Stimulated activated naive CD8-positive, alpha-beta T cell treated with anti-CD3 and anti-CD28 coated beads, Interleukin-15, Interleukin-2, amounts not matched to agents 100 ng/mL and 50 ng/mL, for 24 hours (primary cell): ENCODE data around the gene ITGA5.

Experiments
- H3K27ac Mint-ChIP-seq: one replicate; pipeline ENCODE4 v1.8.0; 2021; ENCODE audit warnings: mild to moderate bottlenecking, mixed read lengths
- H3K27me3 Mint-ChIP-seq: one replicate; pipeline ENCODE4 v1.8.0; 2021; ENCODE audit warnings: mixed read lengths
- H3K36me3 Mint-ChIP-seq: one replicate; pipeline ENCODE4 v1.8.0; 2021; ENCODE audit warnings: low read depth, mixed read lengths
- H3K4me1 Mint-ChIP-seq: one replicate; pipeline ENCODE4 v1.8.0; 2021; ENCODE audit warnings: low read depth, mixed read lengths
- H3K4me3 Mint-ChIP-seq: one replicate; pipeline ENCODE4 v1.8.0; 2021; ENCODE audit warnings: mild to moderate bottlenecking, mixed read lengths
- H3K9me3 Mint-ChIP-seq: one replicate; pipeline ENCODE4 v1.8.0; 2021; ENCODE audit warnings: mixed read lengths

Gene ITGA5

GRCh38 chr12:54407183-54407905, 11.7 kb downstream of the ITGA5 start:
- Mint-ChIP-seq H3K36me3 (peaks cover 48% of the 10 kb centered on the region), H3K9me3 (no peaks in the 10 kb centered on the region), H3K4me3 (no peak overlapping the region)

GRCh38 chr12:54405573-54405972, 13.5 kb downstream of the ITGA5 start:
- H3K27me3 Mint-ChIP-seq = no peaks in the 10 kb centered on the region
- H3K4me3 Mint-ChIP-seq = no peak overlapping the region
- no peaks in the 10 kb centered on the region for H3K9me3 Mint-ChIP-seq
- H3K36me3 Mint-ChIP-seq = peaks cover 52% of the 10 kb centered on the region
- H3K27ac Mint-ChIP-seq = no peak overlapping the region
- peaks cover 10% of the 10 kb centered on the region for H3K4me1 Mint-ChIP-seq

More at GRCh38 chr12:54407183-54407905, 11.7 kb downstream of the ITGA5 start:
- H3K4me1 Mint-ChIP-seq = peaks cover 25% of the 10 kb centered on the region
- no peaks in the 10 kb centered on the region for H3K27me3 Mint-ChIP-seq
- peak overlapping the region; percentile 51 for H3K27ac Mint-ChIP-seq

GRCh38 chr12:54405106-54405505, 14.0 kb downstream of the ITGA5 start:
- H3K36me3 Mint-ChIP-seq = peaks cover 56% of the 10 kb centered on the region
- H3K9me3 Mint-ChIP-seq = no peaks in the 10 kb centered on the region
- no peak overlapping the region for H3K27ac Mint-ChIP-seq
- no peak overlapping the region for H3K4me3 Mint-ChIP-seq
- no peaks in the 10 kb centered on the region for H3K27me3 Mint-ChIP-seq
- H3K4me1 Mint-ChIP-seq = peaks cover 10% of the 10 kb centered on the region

GRCh38 chr12:54404061-54405004, 14.7 kb downstream of the ITGA5 start:
- no peaks in the 10 kb centered on the region for H3K27me3 Mint-ChIP-seq
- H3K9me3 Mint-ChIP-seq = no peaks in the 10 kb centered on the region
- H3K36me3 Mint-ChIP-seq = peaks cover 61% of the 10 kb centered on the region
- peak overlapping the region; percentile 50 for H3K27ac Mint-ChIP-seq
- no peak overlapping the region for H3K4me3 Mint-ChIP-seq
- peaks cover 10% of the 10 kb centered on the region for H3K4me1 Mint-ChIP-seq

- Mint-ChIP-seq H3K27me3 (no peaks in the 10 kb centered on the region), H3K9me3 (no peaks in the 10 kb centered on the region), H3K36me3 (peaks cover 63% of the 10 kb centered on the region), H3K27ac (no peak overlapping the region), H3K4me3 (no peak overlapping the region), H3K4me1 (peaks cover 7% of the 10 kb centered on the region)
Measured at GRCh38 chr12:54401119-54401518, 17.9 kb downstream of the ITGA5 start.

- Mint-ChIP-seq H3K27me3 (no peaks in the 10 kb centered on the region), H3K4me1 (peaks cover 6% of the 10 kb centered on the region), H3K9me3 (no peaks in the 10 kb centered on the region), H3K4me3 (no peak overlapping the region), H3K27ac (no peak overlapping the region), H3K36me3 (peaks cover 59% of the 10 kb centered on the region)
Measured at GRCh38 chr12:54398995-54399793, 19.9 kb downstream of the ITGA5 start.

- H3K4me3 Mint-ChIP-seq = no peak overlapping the region
- H3K36me3 Mint-ChIP-seq = peaks cover 51% of the 10 kb centered on the region
- H3K4me1 Mint-ChIP-seq = peaks cover 12% of the 10 kb centered on the region
- H3K27ac Mint-ChIP-seq = no peak overlapping the region
- H3K27me3 Mint-ChIP-seq = no peaks in the 10 kb centered on the region
- no peaks in the 10 kb centered on the region for H3K9me3 Mint-ChIP-seq
Measured at GRCh38 chr12:54398218-54398617, 20.8 kb downstream of the ITGA5 start.

- H3K36me3 Mint-ChIP-seq = peaks cover 47% of the 10 kb centered on the region
- H3K27ac Mint-ChIP-seq = no peak overlapping the region
- H3K4me1 Mint-ChIP-seq = peaks cover 12% of the 10 kb centered on the region
- H3K4me3 Mint-ChIP-seq = no peak overlapping the region
- no peaks in the 10 kb centered on the region for H3K27me3 Mint-ChIP-seq
- H3K9me3 Mint-ChIP-seq = no peaks in the 10 kb centered on the region
Measured at GRCh38 chr12:54397157-54397556, 21.9 kb downstream of the ITGA5 start.

GRCh38 chr12:54395545-54395944, 23.5 kb downstream of the ITGA5 start:
- Mint-ChIP-seq H3K4me1 (peaks cover 16% of the 10 kb centered on the region), H3K4me3 (no peak overlapping the region), H3K27ac (no peak overlapping the region), H3K27me3 (no peaks in the 10 kb centered on the region), H3K36me3 (peaks cover 37% of the 10 kb centered on the region), H3K9me3 (no peaks in the 10 kb centered on the region)

GRCh38 chr12:54394986-54395385, 24.1 kb downstream of the ITGA5 start:
- H3K27me3 Mint-ChIP-seq = no peaks in the 10 kb centered on the region
- H3K36me3 Mint-ChIP-seq = peaks cover 32% of the 10 kb centered on the region
- H3K9me3 Mint-ChIP-seq = no peaks in the 10 kb centered on the region
- H3K27ac Mint-ChIP-seq = no peak overlapping the region
- H3K4me3 Mint-ChIP-seq = no peak overlapping the region
- H3K4me1 Mint-ChIP-seq = peaks cover 16% of the 10 kb centered on the region

- Mint-ChIP-seq H3K4me3 (no peak overlapping the region), H3K36me3 (peaks cover 28% of the 10 kb centered on the region), H3K9me3 (no peaks in the 10 kb centered on the region), H3K4me1 (peaks cover 21% of the 10 kb centered on the region), H3K27ac (peak overlapping the region; percentile 55), H3K27me3 (no peaks in the 10 kb centered on the region)
Measured at GRCh38 chr12:54394281-54394719, 24.8 kb downstream of the ITGA5 start.

GRCh38 chr12:54393743-54394142, 25.3 kb downstream of the ITGA5 start:
- no peak overlapping the region for H3K4me3 Mint-ChIP-seq
- peaks cover 21% of the 10 kb centered on the region for H3K4me1 Mint-ChIP-seq
- peak overlapping the region; percentile 55 for H3K27ac Mint-ChIP-seq
- H3K27me3 Mint-ChIP-seq = no peaks in the 10 kb centered on the region
- no peaks in the 10 kb centered on the region for H3K9me3 Mint-ChIP-seq
- peaks cover 25% of the 10 kb centered on the region for H3K36me3 Mint-ChIP-seq

- H3K27me3 Mint-ChIP-seq = no peaks in the 10 kb centered on the region
- H3K36me3 Mint-ChIP-seq = peaks cover 21% of the 10 kb centered on the region
- no peaks in the 10 kb centered on the region for H3K9me3 Mint-ChIP-seq
- no peak overlapping the region for H3K27ac Mint-ChIP-seq
- H3K4me1 Mint-ChIP-seq = peaks cover 21% of the 10 kb centered on the region
- H3K4me3 Mint-ChIP-seq = no peak overlapping the region
Measured at GRCh38 chr12:54393207-54393609, 25.9 kb downstream of the ITGA5 start.

GRCh38 chr12:54392485-54393206, 26.4 kb downstream of the ITGA5 start:
- H3K4me3 Mint-ChIP-seq = no peak overlapping the region
- no peak overlapping the region for H3K27ac Mint-ChIP-seq
- no peaks in the 10 kb centered on the region for H3K27me3 Mint-ChIP-seq
- H3K9me3 Mint-ChIP-seq = no peaks in the 10 kb centered on the region
- peaks cover 15% of the 10 kb centered on the region for H3K36me3 Mint-ChIP-seq
- H3K4me1 Mint-ChIP-seq = peaks cover 21% of the 10 kb centered on the region
